ENCODE data around the gene GNAL.

GNAL gene

DNA sequence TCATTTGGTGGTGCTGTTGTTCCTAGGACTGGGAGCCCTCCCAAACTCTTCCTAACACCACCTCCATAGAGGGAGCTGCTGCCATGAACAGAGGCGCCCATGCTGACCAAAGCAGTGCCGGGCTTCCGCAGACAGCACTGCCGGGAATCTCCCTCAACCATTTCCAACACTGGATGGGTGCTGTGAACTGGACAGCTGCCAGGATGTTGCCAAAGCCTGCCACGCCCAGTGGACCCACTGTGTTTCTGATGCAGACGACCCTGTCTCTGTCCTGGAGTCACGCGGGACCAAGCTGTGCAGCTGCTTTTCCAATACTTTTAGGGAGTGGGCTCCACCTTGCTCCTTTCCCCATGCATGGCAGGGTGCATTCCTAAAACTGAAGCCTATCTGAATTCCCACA, 16.9 kb upstream of the GNAL start:
- H3K4me3 ChIP-seq (ENCODE audit: low read depth in 1 of 2, low read length in 2 of 2), result no peak overlapping the region
- H3K27me3 ChIP-seq (ENCODE audit: insufficient read depth, low read length, poor library complexity), result peaks cover 2% of the 10 kb centered on the region
- no peaks in the 10 kb centered on the region for H3K9me3 ChIP-seq (ENCODE audit: insufficient read depth, low read length, severe bottlenecking)
- no peaks in the 10 kb centered on the region for H3K4me1 ChIP-seq (ENCODE audit: insufficient read depth, low read length)
- no peak for ATAC-seq (ENCODE audit: insufficient read depth, low read depth)
- no peak overlapping the region for H2AFZ ChIP-seq (ENCODE audit: low read depth, low read length)
- no peaks in the 10 kb centered on the region for H4K20me1 ChIP-seq (ENCODE audit: insufficient read depth, low read length)
- H3K79me2 ChIP-seq (ENCODE audit: insufficient read depth, low read length), result no peaks in the 10 kb centered on the region
- H3K4me2 ChIP-seq (ENCODE audit: insufficient read depth, low read length), result no peak overlapping the region
- no peak for DNase-seq
- TF ChIP-seq, protein P1, sequence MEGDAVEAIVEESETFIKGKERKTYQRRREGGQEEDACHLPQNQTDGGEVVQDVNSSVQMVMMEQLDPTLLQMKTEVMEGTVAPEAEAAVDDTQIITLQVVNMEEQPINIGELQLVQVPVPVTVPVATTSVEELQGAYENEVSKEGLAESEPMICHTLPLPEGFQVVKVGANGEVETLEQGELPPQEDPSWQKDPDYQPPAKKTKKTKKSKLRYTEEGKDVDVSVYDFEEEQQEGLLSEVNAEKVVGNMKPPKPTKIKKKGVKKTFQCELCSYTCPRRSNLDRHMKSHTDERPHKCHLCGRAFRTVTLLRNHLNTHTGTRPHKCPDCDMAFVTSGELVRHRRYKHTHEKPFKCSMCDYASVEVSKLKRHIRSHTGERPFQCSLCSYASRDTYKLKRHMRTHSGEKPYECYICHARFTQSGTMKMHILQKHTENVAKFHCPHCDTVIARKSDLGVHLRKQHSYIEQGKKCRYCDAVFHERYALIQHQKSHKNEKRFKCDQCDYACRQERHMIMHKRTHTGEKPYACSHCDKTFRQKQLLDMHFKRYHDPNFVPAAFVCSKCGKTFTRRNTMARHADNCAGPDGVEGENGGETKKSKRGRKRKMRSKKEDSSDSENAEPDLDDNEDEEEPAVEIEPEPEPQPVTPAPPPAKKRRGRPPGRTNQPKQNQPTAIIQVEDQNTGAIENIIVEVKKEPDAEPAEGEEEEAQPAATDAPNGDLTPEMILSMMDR (IDR thresholded peaks at IDR 0.05; ENCODE audit: borderline replicate concordance, extremely low read depth, low read length, poor library complexity, severe bottlenecking), result no peak
- TF ChIP-seq EZH2 (IDR thresholded peaks at IDR 0.05; ENCODE audit: borderline replicate concordance, low read depth, low read length, severe bottlenecking), result no peak
- no peak overlapping the region for H3K27ac ChIP-seq (ENCODE audit: low read length)
- H3K9ac ChIP-seq (ENCODE audit: low read depth, low read length), result no peak overlapping the region
- H3K36me3 ChIP-seq (ENCODE audit: insufficient read depth, low read length), result no peaks in the 10 kb centered on the region

DNA sequence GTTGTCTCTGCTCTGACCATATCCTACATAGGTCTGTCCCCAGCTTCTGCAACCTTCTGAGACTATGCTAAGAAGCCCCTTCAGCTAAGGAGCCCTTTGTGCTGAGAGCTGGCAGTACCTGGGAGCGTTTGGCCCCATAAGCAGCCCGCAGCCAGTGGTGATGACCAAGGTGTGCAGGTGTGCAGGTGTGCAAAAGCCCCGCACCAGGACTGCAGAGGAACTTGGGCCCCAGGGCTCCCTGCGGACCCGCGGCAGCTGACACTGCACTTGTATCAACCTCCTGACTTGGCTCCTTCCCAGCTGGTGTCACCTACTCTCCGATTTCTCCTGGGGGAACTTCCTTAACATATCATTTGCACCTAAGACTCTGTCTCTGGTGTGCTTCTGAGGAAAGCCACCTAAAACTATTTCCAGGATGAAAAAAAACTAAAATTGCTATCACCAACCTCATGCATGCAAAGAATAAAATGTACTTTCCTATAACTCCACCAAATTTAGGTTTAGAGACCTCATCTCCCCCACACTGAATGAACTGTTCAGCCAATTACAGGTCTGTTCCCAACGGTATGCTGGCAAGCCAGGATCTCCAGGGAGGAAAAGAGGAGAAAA, 16.1 kb upstream of the GNAL start:
- ATAC-seq (ENCODE audit: insufficient read depth, low read depth), result no peak
- no peak for DNase-seq

DNA sequence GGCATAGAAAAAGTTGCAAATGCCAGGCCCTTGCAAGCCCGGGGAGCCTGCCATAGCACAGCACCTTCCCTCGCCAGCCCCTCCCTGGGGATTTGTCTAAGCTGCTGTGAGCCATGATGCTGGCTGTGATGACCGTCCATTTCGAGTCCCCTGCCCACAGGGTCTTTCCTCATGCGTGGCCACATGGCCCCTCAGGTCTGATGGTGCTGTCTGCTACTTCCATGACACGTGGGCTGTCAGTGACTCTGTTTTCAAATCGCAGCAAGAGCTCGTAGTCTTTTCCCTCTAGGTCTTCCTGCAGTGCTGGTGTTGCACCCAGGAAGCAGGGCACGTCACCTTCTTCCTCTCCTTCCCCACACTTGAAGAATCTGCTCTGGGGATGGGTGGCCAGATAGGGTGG, 15.5 kb upstream of the GNAL start:
- Histone ChIP-seq H3K4me2 (ENCODE audit: insufficient read depth, low read length) (no peak overlapping the region), H3K4me1 (ENCODE audit: insufficient read depth, low read length) (no peaks in the 10 kb centered on the region)
- TF ChIP-seq, protein P1 (IDR thresholded peaks at IDR 0.05; ENCODE audit: borderline replicate concordance, extremely low read depth, low read length, poor library complexity, severe bottlenecking), result no peak
- TF ChIP-seq EZH2 (IDR thresholded peaks at IDR 0.05; ENCODE audit: borderline replicate concordance, low read depth, low read length, severe bottlenecking), result no peak

More for the DNA sequence above, 16.1 kb upstream of the GNAL start:
- Histone ChIP-seq H3K79me2 (ENCODE audit: insufficient read depth, low read length) (no peaks in the 10 kb centered on the region), H3K9me3 (ENCODE audit: insufficient read depth, low read length, severe bottlenecking) (no peaks in the 10 kb centered on the region), H4K20me1 (ENCODE audit: insufficient read depth, low read length) (no peaks in the 10 kb centered on the region), H3K4me1 (ENCODE audit: insufficient read depth, low read length) (no peaks in the 10 kb centered on the region), H3K4me3 (ENCODE audit: low read depth in 1 of 2, low read length in 2 of 2) (no peak overlapping the region), H2AFZ (ENCODE audit: low read depth, low read length) (no peak overlapping the region), H3K27ac (ENCODE audit: low read length) (no peak overlapping the region), H3K36me3 (ENCODE audit: insufficient read depth, low read length) (no peaks in the 10 kb centered on the region), H3K9ac (ENCODE audit: low read depth, low read length) (no peak overlapping the region), H3K27me3 (ENCODE audit: insufficient read depth, low read length, poor library complexity) (peaks cover 5% of the 10 kb centered on the region), H3K4me2 (ENCODE audit: insufficient read depth, low read length) (no peak overlapping the region)
- TF ChIP-seq, protein P1 (IDR thresholded peaks at IDR 0.05; ENCODE audit: borderline replicate concordance, extremely low read depth, low read length, poor library complexity, severe bottlenecking), result no peak
- TF ChIP-seq EZH2 (IDR thresholded peaks at IDR 0.05; ENCODE audit: borderline replicate concordance, low read depth, low read length, severe bottlenecking), result no peak

More for the DNA sequence above, 15.5 kb upstream of the GNAL start:
- ATAC-seq (ENCODE audit: insufficient read depth, low read depth) (no peak), DNase-seq (no peak)
- Histone ChIP-seq H3K79me2 (ENCODE audit: insufficient read depth, low read length) (no peaks in the 10 kb centered on the region), H3K4me3 (ENCODE audit: low read depth in 1 of 2, low read length in 2 of 2) (no peak overlapping the region), H3K9me3 (ENCODE audit: insufficient read depth, low read length, severe bottlenecking) (no peaks in the 10 kb centered on the region), H3K27me3 (ENCODE audit: insufficient read depth, low read length, poor library complexity) (peaks cover 6% of the 10 kb centered on the region), H3K27ac (ENCODE audit: low read length) (no peak overlapping the region), H3K36me3 (ENCODE audit: insufficient read depth, low read length) (no peaks in the 10 kb centered on the region), H4K20me1 (ENCODE audit: insufficient read depth, low read length) (no peaks in the 10 kb centered on the region), H2AFZ (ENCODE audit: low read depth, low read length) (no peak overlapping the region), H3K9ac (ENCODE audit: low read depth, low read length) (no peak overlapping the region)

All from DND-41 (cell line).